Esophagus squamous epithelium (tissue), 4 donors: ENCODE data around the gene KRT77.

Experiments used
- CTCF ChIP-seq, 6 experiments: fragments of 450-650 bp in 4 of 6; fragments of 200-600 bp in 2 of 6; sonication (generic) in 2 of 6; IDR thresholded peaks; one replicate each; pipeline ENCODE4 v1.5.1; 2016 to 2019; ENCODE audit warnings: antibody characterized with exemption in 6 of 6, mild to moderate bottlenecking in 4 of 6, moderate library complexity in 4 of 6
- POLR2A ChIP-seq, 4 donors: fragments of 450-650 bp; IDR thresholded peaks; one replicate each; pipeline ENCODE4 v1.6.1; 2017; ENCODE audit warnings: antibody characterized with exemption in 4 of 4, mild to moderate bottlenecking in 4 of 4, moderate library complexity in 3 of 4

GRCh38 chr12:52647601-52648000, 55.7 kb downstream of the KRT77 start:
- TF ChIP-seq CTCF (IDR thresholded peaks at IDR 0.05) (no peak), POLR2A (IDR thresholded peaks at IDR 0.05) (no peak)
